H9 (cell line): ENCODE data around the gene ERC1. TPM values are rescaled to one million over a fixed set of nuclear protein-coding genes. Genes with fewer than 3 reads are reported as not detected.

Experiments
- DNase-seq: peaks from one replicate; pipeline ENCODE4 v3.0.0-alpha.2; 2017
- H2AFZ ChIP-seq: one replicate; pipeline ENCODE4 v1.6.1; 2013; ENCODE audit warnings: mild to moderate bottlenecking, low read length, control low read depth, moderate library complexity
- H2AK5ac ChIP-seq: 2 replicates; pipeline ENCODE4 v1.6.1; 2013; ENCODE audit warnings: low read length, control low read depth, mixed read lengths; ENCODE audit not compliant: insufficient read length
- H2BK120ac ChIP-seq: one replicate; pipeline ENCODE4 v1.6.1; 2013; ENCODE audit warnings: low read depth, mild to moderate bottlenecking, low read length, control low read depth, inconsistent platforms; ENCODE audit not compliant: poor library complexity, severe bottlenecking
- H2BK12ac ChIP-seq: 2 replicates; pipeline ENCODE4 v1.6.1; 2013; ENCODE audit warnings: low read length, control low read depth, mixed read lengths, low read depth; ENCODE audit not compliant: insufficient read length
- H2BK15ac ChIP-seq: 2 replicates; pipeline ENCODE4 v1.6.1; 2013; ENCODE audit warnings: low read depth, low read length, control low read depth
- H2BK20ac ChIP-seq: one replicate; pipeline ENCODE4 v1.6.1; 2013; ENCODE audit warnings: low read depth, mild to moderate bottlenecking, low read length, control low read depth, inconsistent platforms; ENCODE audit not compliant: poor library complexity, severe bottlenecking
- H2BK5ac ChIP-seq: 2 replicates; pipeline ENCODE4 v1.6.1; 2013; ENCODE audit warnings: low read length, control low read depth, mixed read lengths; ENCODE audit not compliant: insufficient read length
- H3K14ac ChIP-seq: 2 replicates; pipeline ENCODE4 v1.6.1; 2013; ENCODE audit warnings: low read length, control low read depth; ENCODE audit not compliant: insufficient read depth
- H3K18ac ChIP-seq: 2 replicates; pipeline ENCODE4 v1.6.1; 2013; ENCODE audit warnings: low read depth, mild to moderate bottlenecking, mixed read lengths, low read length, control low read depth; ENCODE audit not compliant: insufficient read length
- H3K23ac ChIP-seq: 2 replicates; pipeline ENCODE4 v1.6.1; 2013; ENCODE audit warnings: low read length, control low read depth, mixed read lengths, low read depth; ENCODE audit not compliant: insufficient read length
- H3K23me2 ChIP-seq: 2 replicates; pipeline ENCODE4 v1.6.1; 2013; ENCODE audit warnings: low read depth, mild to moderate bottlenecking, mixed read lengths, low read length, control low read depth; ENCODE audit not compliant: insufficient read length, poor library complexity, severe bottlenecking
- H3K27ac ChIP-seq: 2 replicates; pipeline ENCODE4 v1.5.1; 2013; ENCODE audit warnings: low read length, control low read depth, mixed read lengths, low read depth; ENCODE audit not compliant: insufficient read length
- H3K27me3 ChIP-seq: 2 replicates; pipeline ENCODE4 v1.6.1; 2013; ENCODE audit warnings: low read length, control low read depth, inconsistent platforms; ENCODE audit not compliant: insufficient read depth
- H3K4ac ChIP-seq: 2 replicates; pipeline ENCODE4 v1.6.1; 2013; ENCODE audit warnings: low read depth, mild to moderate bottlenecking, control low read depth, inconsistent platforms, low read length, moderate library complexity
- H3K4me1 ChIP-seq: 2 replicates; pipeline ENCODE4 v1.6.1; 2013; ENCODE audit warnings: low read length, control low read depth, inconsistent platforms; ENCODE audit not compliant: insufficient read depth
- H3K4me2 ChIP-seq: 2 replicates; pipeline ENCODE4 v1.6.1; 2013; ENCODE audit warnings: low read length, control low read depth, mixed read lengths; ENCODE audit not compliant: insufficient read length, insufficient read depth
- H3K56ac ChIP-seq: 2 replicates; pipeline ENCODE4 v1.6.1; 2013; ENCODE audit warnings: low read depth, mild to moderate bottlenecking, mixed read lengths, low read length, control low read depth; ENCODE audit not compliant: insufficient read length
- H3K79me1 ChIP-seq: 2 replicates; pipeline ENCODE4 v1.6.1; 2013; ENCODE audit warnings: low read depth, mild to moderate bottlenecking, moderate library complexity, low read length, control low read depth, inconsistent platforms; ENCODE audit not compliant: insufficient read depth, poor library complexity, severe bottlenecking
- H3K79me2 ChIP-seq: 2 replicates; pipeline ENCODE4 v1.6.1; 2013; ENCODE audit warnings: low read length, control low read depth, inconsistent platforms; ENCODE audit not compliant: insufficient read depth
- H3K9ac ChIP-seq: 2 replicates; pipeline ENCODE4 v1.6.1; 2013; ENCODE audit warnings: low read length, control low read depth, mixed read lengths; ENCODE audit not compliant: insufficient read length; ENCODE audit errors: extremely low read depth
- H3K9me3 ChIP-seq: one replicate; pipeline ENCODE4 v1.6.1; 2013; ENCODE audit warnings: low read depth, low read length, inconsistent platforms; ENCODE audit not compliant: control insufficient read depth
- H3T11ph ChIP-seq: one replicate; pipeline ENCODE4 v1.6.1; 2013; ENCODE audit warnings: mild to moderate bottlenecking, low read length, control low read depth, inconsistent platforms
- H4K20me1 ChIP-seq: one replicate; pipeline ENCODE4 v1.6.1; 2013; ENCODE audit not compliant: control insufficient read depth, insufficient read length, insufficient read depth
- H4K5ac ChIP-seq: 2 replicates; pipeline ENCODE4 v1.6.1; 2013; ENCODE audit warnings: low read depth, mild to moderate bottlenecking, mixed read lengths, low read length, control low read depth; ENCODE audit not compliant: insufficient read length
- H4K8ac ChIP-seq: replicated peaks from 2 replicates; pipeline ENCODE4 v1.6.1; 2013; ENCODE audit warnings: low read length, control low read depth, mixed read lengths, low read depth; ENCODE audit not compliant: insufficient read length
- H4K91ac ChIP-seq: 2 replicates; pipeline ENCODE4 v1.6.1; 2013; ENCODE audit warnings: low read depth, mild to moderate bottlenecking, moderate library complexity, mixed read lengths, low read length, control low read depth; ENCODE audit not compliant: insufficient read length
- H3K27ac Mint-ChIP-seq, 3 experiments: 2 replicates in 2 of 3; 3 replicates in 1 of 3; pipeline ENCODE4 v1.8.0; 2020 to 2021; ENCODE audit warnings: mixed read lengths in 3 of 3, mild to moderate bottlenecking in 1 of 3, moderate library complexity in 1 of 3
- H3K27me3 Mint-ChIP-seq: 2 replicates; pipeline ENCODE4 v1.8.0; 2021; ENCODE audit warnings: low read depth, mild to moderate bottlenecking, moderate library complexity, mixed read lengths
- H3K36me3 Mint-ChIP-seq, 3 experiments: 2 replicates in 2 of 3; 3 replicates in 1 of 3; pipeline ENCODE4 v1.8.0; 2020 to 2021; ENCODE audit warnings: low read depth in 3 of 3, mixed read lengths in 3 of 3; ENCODE audit not compliant: insufficient read depth in 1 of 3
- H3K4me1 Mint-ChIP-seq, 2 experiments: 2 replicates each; pipeline ENCODE4 v1.8.0; 2020; ENCODE audit warnings: mixed read lengths in 2 of 2
- H3K4me3 Mint-ChIP-seq, 2 experiments: 2 replicates in 1 of 2; 3 replicates in 1 of 2; pipeline ENCODE4 v1.8.0; 2020 to 2021; ENCODE audit warnings: mild to moderate bottlenecking in 2 of 2, mixed read lengths in 2 of 2, moderate library complexity in 1 of 2
- H3K9me3 Mint-ChIP-seq, 2 experiments: 2 replicates in 1 of 2; 3 replicates in 1 of 2; pipeline ENCODE4 v1.8.0; 2020; ENCODE audit warnings: mild to moderate bottlenecking in 2 of 2, mixed read lengths in 2 of 2, moderate library complexity in 1 of 2
- CTCF ChIP-seq: fragments of 200-600 bp; sonication (generic); conservative IDR thresholded peaks from 3 replicates; pipeline ENCODE4 v1.8.0; 2021; ENCODE audit warnings: antibody characterized with exemption, mild to moderate bottlenecking
- WGBS: extraction: QIAGEN DNeasy Blood & Tissue Kit; methylation state at CpG from one replicate; pipeline ENCODE4 v1.1.7; 2013; ENCODE audit warnings: missing lambda C conversion rate, low lambda C conversion rate, mixed read lengths; ENCODE audit not compliant: insufficient read length; ENCODE audit errors: extremely low coverage; 5-methylcytosine and 5-hydroxymethylcytosine counted together
- total RNA-seq: library from RNA; stranded (reverse); gene quantifications from 2 replicates; pipeline ENCODE4 v1.2.1, GENCODE V29; 2021

ERC1 gene
- total RNA-seq, 1 experiment from 2014 or later: 51.2 TPM

GRCh38 chr12:1277905-1278304, 286.9 kb downstream of the ERC1 start:
- Histone ChIP-seq H2BK20ac (no peak overlapping the region), H4K8ac (no peak overlapping the region), H3K4me1 (peaks cover 3% of the 10 kb centered on the region; the same call in 1 of the 2 replicates), H2BK12ac (no peak overlapping the region), H4K91ac (no peak overlapping the region), H2BK5ac (no peak overlapping the region), H2BK15ac (no peak overlapping the region), H3K4ac (no peak overlapping the region), H3K18ac (no peak overlapping the region), H3K14ac (no peak overlapping the region), H2BK120ac (no peak overlapping the region), H3K27me3 (no peaks in the 10 kb centered on the region), H3K9me3 (no peaks in the 10 kb centered on the region), H3K27ac (no peak overlapping the region), H3K79me2 (no peaks in the 10 kb centered on the region), H3K23me2 (no peaks in the 10 kb centered on the region), H2AFZ (no peak overlapping the region), H2AK5ac (no peak overlapping the region), H3K4me2 (no peak overlapping the region), H3K56ac (no peak overlapping the region), H3K79me1 (no peaks in the 10 kb centered on the region), H4K5ac (no peak overlapping the region), H4K20me1 (no peaks in the 10 kb centered on the region), H3K23ac (no peak overlapping the region), H3T11ph (no peak overlapping the region), H3K9ac (no peak overlapping the region)
- Mint-ChIP-seq H3K4me1 (peaks cover 4 to 5% of the 10 kb centered on the region in 2 experiments), H3K4me3 (no peak overlapping the region), H3K9me3 (no peaks in the 10 kb centered on the region), H3K27me3 (no peaks in the 10 kb centered on the region), H3K27ac (no peak overlapping the region), H3K36me3 (no peaks in the 10 kb centered on the region; a peak in 1 of 7 replicates)
- no peak for DNase-seq
- no CpG with 5 or more reads among the region's 4 CpGs for WGBS
- TF ChIP-seq CTCF: no peak
